ENCODE results near the gene GOPC. TPM values are rescaled to one million over a fixed set of nuclear protein-coding genes. Genes with fewer than 3 reads are reported as not detected.

The GOPC gene
- total RNA-seq, 1 experiment from 2014 or later = 18.7 TPM

GRCh38 chr6:117602151-117602898, at the start of gene GOPC (continued):
- TF ChIP-seq ATF2 (CRISPR knock-in tag; IDR thresholded peaks at IDR 0.05; ENCODE audit: borderline replicate concordance, low read depth) (no peak), ZNF532 (CRISPR knock-in tag; IDR thresholded peaks at IDR 0.05; ENCODE audit: borderline replicate concordance) (no peak), NFYB (CRISPR knock-in tag; conservative IDR thresholded peaks at IDR 0.05; ENCODE audit: low read depth) (peak; percentile 62), MAX (CRISPR knock-in tag; IDR thresholded peaks at IDR 0.05) (peak; percentile 92), JUN (CRISPR knock-in tag; IDR thresholded peaks at IDR 0.05) (no peak), ELF4 (CRISPR knock-in tag; IDR thresholded peaks at IDR 0.05; ENCODE audit: low read depth) (0 out of 2 replicates have a peak, but pooled peaks have one; percentile 24), TEAD1 (CRISPR knock-in tag; IDR thresholded peaks at IDR 0.05) (peak; percentile 60; the same call in 1 of the 2 replicates), ZNF512 (CRISPR knock-in tag; IDR thresholded peaks at IDR 0.05; ENCODE audit: borderline replicate concordance) (no peak), NR3C1 (CRISPR knock-in tag; conservative IDR thresholded peaks at IDR 0.05; ENCODE audit: low read depth) (0 out of 2 replicates have a peak, but pooled peaks have one; percentile 69), ZNF423 (CRISPR knock-in tag; IDR thresholded peaks at IDR 0.05) (peak; percentile 88), NFATC4 (CRISPR knock-in tag; IDR thresholded peaks at IDR 0.05) (no peak), FOXP1 (CRISPR knock-in tag; IDR thresholded peaks at IDR 0.05; ENCODE audit: borderline replicate concordance) (peak; percentile 96), CREM (CRISPR knock-in tag; IDR thresholded peaks at IDR 0.05) (peak; percentile 67; the same call in 1 of the 2 replicates), ETV6 (CRISPR knock-in tag; IDR thresholded peaks at IDR 0.05) (peak; percentile 77; the same call in 1 of the 2 replicates), GRHL2 (CRISPR knock-in tag; IDR thresholded peaks at IDR 0.05; ENCODE audit: insufficient replicate concordance, severe bottlenecking) (no peak), ZBTB43 (CRISPR knock-in tag; IDR thresholded peaks at IDR 0.05) (peak; percentile 74), ZNF232 (CRISPR knock-in tag; IDR thresholded peaks at IDR 0.05) (peak; percentile 66; the same call in 1 of the 2 replicates), ATF3 (CRISPR knock-in tag; conservative IDR thresholded peaks at IDR 0.05) (no peak), MYBL2 (CRISPR knock-in tag; IDR thresholded peaks at IDR 0.05) (peak; percentile 70; the same call in 1 of the 2 replicates), ZNF671 (CRISPR knock-in tag; IDR thresholded peaks at IDR 0.05) (no peak), ZNF219 (CRISPR knock-in tag; IDR thresholded peaks at IDR 0.05; ENCODE audit: borderline replicate concordance) (no peak; the same call in 1 of the 2 replicates), FOXK1 (CRISPR knock-in tag; IDR thresholded peaks at IDR 0.05) (peak; percentile 80), ZNF396 (CRISPR knock-in tag; IDR thresholded peaks at IDR 0.05; ENCODE audit: borderline replicate concordance) (no peak), RORB (CRISPR knock-in tag; IDR thresholded peaks at IDR 0.05) (no peak), CREB1 (CRISPR knock-in tag; IDR thresholded peaks at IDR 0.05) (peak; percentile 60; the same call in 1 of the 2 replicates), ZMAT4 (CRISPR knock-in tag; IDR thresholded peaks at IDR 0.05) (no peak), HMGA2 (CRISPR knock-in tag; IDR thresholded peaks at IDR 0.05) (no peak), NFE2L1 (CRISPR knock-in tag; IDR thresholded peaks at IDR 0.05) (peak; percentile 9; the same call in 1 of the 2 replicates)
